GM23248 (cell line): ENCODE results near the gene ITGB1BP1. TPM values are rescaled to one million over a fixed set of nuclear protein-coding genes. Genes with fewer than 3 reads are reported as not detected.

Experiments
- DNase-seq: peaks from one replicate; pipeline ENCODE4 v3.0.0-alpha.2; 2015
- H2AFZ ChIP-seq: fragments of 200-600 bp; sonication (generic); 2 replicates; pipeline ENCODE4 v1.6.1; 2016; ENCODE audit warnings: antibody characterized with exemption
- H3F3A ChIP-seq: fragments of 200-600 bp; sonication (generic); 2 replicates; pipeline ENCODE4 v1.6.1; 2016; ENCODE audit warnings: mild to moderate bottlenecking, antibody characterized with exemption, mixed run types; ENCODE audit not compliant: insufficient read depth
- H3K27ac ChIP-seq: fragments of 200-600 bp; sonication (generic); 2 replicates; pipeline ENCODE4 v1.5.1; 2016; ENCODE audit warnings: mild to moderate bottlenecking
- H3K27me3 ChIP-seq: fragments of 200-600 bp; sonication (generic); replicated peaks from 2 replicates; pipeline ENCODE4 v1.6.1; 2016; ENCODE audit warnings: mild to moderate bottlenecking; ENCODE audit not compliant: insufficient read depth
- H3K36me3 ChIP-seq: fragments of 200-600 bp; sonication (generic); 2 replicates; pipeline ENCODE4 v1.6.1; 2016; ENCODE audit warnings: low read depth, mild to moderate bottlenecking
- H3K4me1 ChIP-seq: fragments of 200-600 bp; sonication (generic); 2 replicates; pipeline ENCODE4 v1.6.1; 2016; ENCODE audit warnings: mild to moderate bottlenecking; ENCODE audit not compliant: insufficient read depth
- H3K4me2 ChIP-seq: fragments of 200-600 bp; sonication (generic); one replicate; pipeline ENCODE4 v1.6.1; 2016; ENCODE audit warnings: mild to moderate bottlenecking; ENCODE audit not compliant: unreplicated experiment
- H3K4me3 ChIP-seq: fragments of 200-600 bp; sonication (generic); 2 replicates; pipeline ENCODE4 v1.5.1; 2016; ENCODE audit warnings: mild to moderate bottlenecking
- H3K79me2 ChIP-seq: fragments of 200-600 bp; sonication (generic); 2 replicates; pipeline ENCODE4 v1.6.1; 2016; ENCODE audit warnings: mild to moderate bottlenecking; ENCODE audit not compliant: insufficient read depth
- H3K9ac ChIP-seq: fragments of 200-600 bp; sonication (generic); 2 replicates; pipeline ENCODE4 v1.6.1; 2016; ENCODE audit warnings: mild to moderate bottlenecking
- H3K9me2 ChIP-seq: fragments of 200-600 bp; sonication (generic); 2 replicates; pipeline ENCODE4 v1.6.1; 2016; ENCODE audit warnings: mixed run types, mild to moderate bottlenecking, moderate library complexity; ENCODE audit not compliant: insufficient read depth
- H3K9me3 ChIP-seq: fragments of 200-600 bp; sonication (generic); one replicate; pipeline ENCODE4 v1.6.1; 2017; ENCODE audit warnings: low read depth
- H4K20me1 ChIP-seq: fragments of 200-600 bp; sonication (generic); 2 replicates; pipeline ENCODE4 v1.6.0; 2016; ENCODE audit not compliant: insufficient read depth
- EZH2 ChIP-seq: fragments of 200-600 bp; sonication (generic); IDR thresholded peaks from 2 replicates; pipeline ENCODE4 v1.6.1; 2018; ENCODE audit warnings: antibody characterized with exemption, mild to moderate bottlenecking; ENCODE audit not compliant: insufficient read depth, poor library complexity, severe bottlenecking
- EZH2phosphoT487 ChIP-seq: fragments of 200-600 bp; sonication (generic); IDR thresholded peaks from 2 replicates; pipeline ENCODE4 v1.6.1; 2018; ENCODE audit warnings: antibody characterized with exemption, moderate library complexity, mild to moderate bottlenecking, low read depth; ENCODE audit not compliant: insufficient read depth
- WGBS, 2 experiments: methylation state at CpG; one replicate each; pipeline ENCODE4 v1.1.6; 2015 to 2017; ENCODE audit warnings: low lambda C conversion rate in 2 of 2, low coverage in 1 of 2; ENCODE audit errors: missing lambda C conversion rate in 2 of 2; 5-methylcytosine and 5-hydroxymethylcytosine counted together
- in situ Hi-C: fragments of 300-500 bp; cut with MboI; formaldehyde crosslinking; loops from 2 replicates; pipeline ENCODE4 v1.15.0; 2020
- polyA plus RNA-seq: library from polyadenylated mRNA; unstranded; fragments of >200 nt; fragmentation: Nextera tagmentation; extraction: Ambion mirVana; gene quantifications from 2 replicates; pipeline ENCODE4 v1.2.1, GENCODE V29; 2016
- total RNA-seq: library from RNA; depleted of rRNA; stranded (reverse); fragments of >200 nt; shearing (Covaris generic); gene quantifications from 2 replicates; pipeline ENCODE4 v1.2.3, GENCODE V29; 2014

Gene ITGB1BP1
- total and polyA plus RNA-seq, 2 experiments from 2014 or later = 39.0 to 289 TPM

DNA sequence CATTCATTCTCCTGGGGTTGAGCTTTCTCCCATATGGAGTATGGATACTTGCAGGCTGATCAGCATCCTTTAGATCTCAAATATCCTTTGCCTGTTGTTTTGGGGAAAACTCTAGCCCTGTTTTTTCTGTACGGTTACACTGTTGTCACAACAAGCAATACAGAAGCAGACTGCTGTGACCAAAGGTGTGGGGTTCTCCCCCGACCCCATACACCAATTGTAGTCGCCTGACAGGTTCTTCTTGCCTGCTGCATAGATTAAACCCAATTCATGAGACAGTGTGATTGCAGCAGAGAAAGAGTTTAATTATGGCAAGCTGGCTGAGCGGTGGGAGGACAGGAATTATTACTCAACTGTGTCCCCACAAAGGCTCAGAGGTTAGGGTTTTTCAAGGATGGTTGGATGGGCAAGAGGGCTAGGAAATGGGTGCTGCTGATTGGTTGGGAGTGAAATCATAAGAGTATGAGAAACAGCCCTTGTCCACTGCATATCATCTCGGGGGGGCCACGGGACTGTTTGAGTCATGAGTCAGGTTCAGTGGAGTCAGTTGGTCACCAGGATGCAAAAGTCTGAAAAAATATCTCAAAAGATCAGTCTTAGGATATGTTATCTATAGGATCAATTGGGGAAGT lies 40.6 kb downstream of the ITGB1BP1 start:
- Histone ChIP-seq H3K9me2 (no peaks in the 10 kb centered on the region), H4K20me1 (no peaks in the 10 kb centered on the region), H3K9me3 (no peaks in the 10 kb centered on the region), H3K4me1 (peaks cover 33% of the 10 kb centered on the region), H3K9ac (no peak overlapping the region), H3K27me3 (no peaks in the 10 kb centered on the region), H2AFZ (no peak overlapping the region), H3K79me2 (peaks cover 28% of the 10 kb centered on the region), H3K4me3 (no peak overlapping the region), H3K27ac (no peak overlapping the region), H3K4me2 (no peak overlapping the region), H3F3A (peaks cover 54% of the 10 kb centered on the region), H3K36me3 (peaks cover 50% of the 10 kb centered on the region)
- in situ Hi-C loops = no loop called here
- WGBS, 2 experiments = 85% methylated on average over 6 of the region's 6 CpGs
- DNase-seq = peak; percentile 40
- TF ChIP-seq EZH2phosphoT487 = no peak

DNA sequence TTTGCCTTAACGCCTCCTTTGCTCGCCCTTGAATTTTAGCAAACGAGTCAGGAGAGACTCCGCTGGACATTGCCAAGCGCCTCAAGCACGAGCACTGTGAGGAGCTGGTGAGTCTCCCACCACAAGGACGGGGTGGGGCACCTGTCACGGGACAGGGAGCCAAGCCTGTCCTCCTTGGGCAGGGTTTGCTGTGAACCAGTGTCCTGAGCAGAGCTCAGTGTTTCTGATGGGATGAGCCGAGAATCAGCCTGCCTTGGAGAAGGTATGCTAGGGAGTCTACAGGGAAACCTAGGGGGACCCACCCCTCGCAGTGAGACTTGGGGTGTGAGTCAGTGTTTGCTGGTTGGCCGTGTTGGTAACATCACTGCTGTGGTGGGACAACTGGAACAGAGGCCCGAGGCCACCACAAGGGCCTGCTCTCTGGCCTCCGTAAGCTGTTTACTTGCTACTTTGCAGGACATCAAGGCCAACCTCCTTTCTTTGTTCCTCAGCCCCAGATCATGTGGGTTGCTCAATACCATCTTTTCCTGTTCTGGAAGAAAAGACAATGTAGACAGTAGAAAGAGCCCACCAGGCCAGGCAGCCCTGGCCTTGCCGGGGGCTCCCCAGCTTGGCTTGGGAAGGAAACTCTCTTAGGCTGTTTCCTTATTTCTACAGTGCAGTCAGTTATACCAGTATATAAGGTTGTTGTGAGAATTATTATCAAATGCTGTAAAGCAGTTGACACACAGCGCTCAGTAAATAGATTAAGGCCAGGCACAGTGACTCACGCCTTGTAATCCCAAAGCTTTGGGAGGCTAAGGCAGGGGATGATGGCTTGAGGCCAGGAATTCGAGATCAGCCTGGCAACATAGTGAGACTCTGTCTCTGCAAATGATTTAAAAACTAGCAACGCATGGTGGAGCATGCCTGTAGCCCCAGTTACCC lies 42.4 kb downstream of the ITGB1BP1 start:
- Histone ChIP-seq H3K4me3 (no peak overlapping the region), H2AFZ (peak overlapping the region; percentile 20; the same call in 1 of the 2 replicates), H3K9me3 (no peaks in the 10 kb centered on the region), H3K79me2 (peaks cover 39% of the 10 kb centered on the region), H3K4me2 (peak overlapping the region; percentile 57), H3K36me3 (peaks cover 35% of the 10 kb centered on the region), H3K4me1 (peaks cover 33% of the 10 kb centered on the region), H3K27me3 (no peaks in the 10 kb centered on the region), H3K9me2 (no peaks in the 10 kb centered on the region), H3F3A (peaks cover 57% of the 10 kb centered on the region), H3K9ac (peak overlapping the region; percentile 73), H3K27ac (peak overlapping the region; percentile 97), H4K20me1 (no peaks in the 10 kb centered on the region)
- no peak for TF ChIP-seq EZH2
- TF ChIP-seq EZH2phosphoT487 = no peak
- WGBS, 2 experiments = 11 to 15% methylated on average over 18 of the region's 18 CpGs
- peak; percentile 95 for DNase-seq
- in situ Hi-C loops = no loop called here

DNA sequence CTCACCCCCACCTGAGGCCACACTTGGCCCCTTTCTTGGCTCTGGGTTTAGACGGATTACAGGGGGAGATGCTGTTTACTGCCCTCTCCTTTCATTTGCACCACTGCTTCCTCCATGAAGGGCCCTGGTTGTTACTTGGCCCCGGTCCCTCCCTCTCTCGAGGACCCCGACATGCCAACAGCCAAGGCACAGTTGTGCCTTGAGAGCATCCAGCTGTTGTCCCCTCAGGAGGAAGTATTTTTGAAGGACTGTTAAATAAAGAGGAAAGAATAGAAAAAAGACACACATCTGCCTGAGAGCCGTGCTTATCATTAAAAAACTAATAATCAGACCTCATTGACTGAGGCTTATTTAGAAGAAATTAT lies 44.0 kb downstream of the ITGB1BP1 start:
- Histone ChIP-seq H3K9me3 (no peaks in the 10 kb centered on the region), H3K36me3 (peaks cover 27% of the 10 kb centered on the region), H4K20me1 (no peaks in the 10 kb centered on the region), H3K4me1 (peaks cover 33% of the 10 kb centered on the region), H3K27me3 (no peaks in the 10 kb centered on the region), H3K27ac (no peak overlapping the region), H3F3A (peaks cover 55% of the 10 kb centered on the region), H3K9ac (no peak overlapping the region), H3K4me2 (no peak overlapping the region), H3K4me3 (no peak overlapping the region), H3K79me2 (peaks cover 43% of the 10 kb centered on the region), H3K9me2 (no peaks in the 10 kb centered on the region), H2AFZ (no peak overlapping the region)
- 75 to 89% methylated on average over 5 of the region's 5 CpGs for WGBS, 2 experiments
- no peak for DNase-seq
- TF ChIP-seq EZH2phosphoT487 (no peak), EZH2 (no peak)
- in situ Hi-C loops = no loop called here

DNA sequence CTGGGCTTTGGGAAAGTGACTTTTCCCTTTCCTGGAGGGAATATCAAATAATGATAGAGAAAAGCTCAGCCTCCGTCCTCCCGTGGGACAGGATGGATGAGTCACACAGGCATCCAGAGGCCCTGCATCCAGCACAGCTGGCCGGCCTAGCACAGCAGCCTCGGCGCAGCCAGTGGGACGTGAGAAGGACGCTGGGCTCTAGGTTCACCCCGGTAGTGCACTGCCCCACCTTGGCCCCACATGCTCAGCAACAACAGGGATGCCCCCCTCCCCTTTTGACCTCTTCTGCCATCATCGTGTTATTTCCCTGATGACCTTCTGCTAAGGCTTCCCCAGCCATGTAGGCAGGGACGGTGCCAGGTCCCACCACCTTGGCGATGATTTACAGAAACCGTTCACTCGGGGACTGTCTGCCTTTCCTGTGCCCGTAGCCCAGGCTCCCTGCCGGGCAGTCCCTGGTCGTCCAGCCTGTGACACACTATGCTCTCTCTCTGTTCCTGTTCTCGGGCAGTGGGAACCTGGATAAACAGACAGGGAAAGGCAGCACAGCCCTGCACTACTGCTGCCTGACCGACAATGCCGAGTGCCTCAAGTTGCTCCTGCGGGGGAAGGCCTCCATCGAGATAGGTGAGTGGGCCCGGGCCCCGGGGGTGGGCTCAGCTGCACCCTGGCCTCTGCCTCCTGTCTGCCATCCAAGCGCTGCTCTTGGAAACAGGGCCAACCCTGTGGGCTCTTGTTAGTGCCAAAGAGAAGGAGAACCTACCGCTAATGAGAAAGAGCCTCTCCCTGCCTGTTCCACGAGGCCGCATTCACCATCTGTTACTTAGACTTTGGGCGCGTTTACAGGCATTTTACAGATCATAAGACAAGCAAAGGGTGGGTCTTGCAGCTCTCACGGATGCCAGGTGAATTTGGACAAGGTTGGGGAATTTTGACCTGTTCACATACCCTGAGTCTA lies 44.6 kb downstream of the ITGB1BP1 start:
- H3K4me2 ChIP-seq = peak overlapping the region; percentile 46
- peak; percentile 95 for DNase-seq
- peak overlapping the region; percentile 33; the same call in 1 of the 2 replicates for H3K9ac ChIP-seq

More for the DNA sequence above, 44.6 kb downstream of the ITGB1BP1 start:
- Histone ChIP-seq H3K36me3 (peaks cover 31% of the 10 kb centered on the region), H3K9me3 (no peaks in the 10 kb centered on the region), H3K4me3 (no peak overlapping the region), H2AFZ (no peak overlapping the region), H3K27me3 (no peaks in the 10 kb centered on the region), H3K9me2 (no peaks in the 10 kb centered on the region), H3F3A (peaks cover 55% of the 10 kb centered on the region), H3K4me1 (peaks cover 33% of the 10 kb centered on the region), H4K20me1 (no peaks in the 10 kb centered on the region), H3K79me2 (peaks cover 48% of the 10 kb centered on the region), H3K27ac (peak overlapping the region; percentile 45)
- in situ Hi-C loops = no loop called here
- WGBS, 2 experiments = 45 to 49% methylated on average over 27 to 30 of the region's 30 CpGs
- TF ChIP-seq EZH2 (no peak), EZH2phosphoT487 (no peak)
